Transverse colon (tissue), 4 donors: ENCODE measurements around the gene DAO. TPM values are rescaled to one million over a fixed set of nuclear protein-coding genes. Genes with fewer than 3 reads are reported as not detected.
A peak's percentile ranks its signal among the peaks of the same experiment; 100 is the strongest.
"Not testable (repeated sequence)": the region's sequence is repeated elsewhere in the genome, so short reads cannot be mapped to it uniquely, and the experiment has no call there.

Experiments used
- DNase-seq: peaks from one replicate; pipeline ENCODE4 v3.0.0-alpha.2; 2019
- H3K27ac ChIP-seq, 4 donors: fragments of 200-600 bp; sonication (generic); 2 replicates each; pipeline ENCODE4 v1.5.1; 2016 to 2018; ENCODE audit warnings: inconsistent platforms in 4 of 4
- H3K27me3 ChIP-seq: fragments of 200-600 bp; sonication (generic); 2 replicates; pipeline ENCODE4 v1.5.1; 2017; ENCODE audit warnings: inconsistent platforms
- H3K36me3 ChIP-seq, 4 donors: fragments of 200-600 bp; sonication (generic); 2 replicates each; pipeline ENCODE4 v1.5.1; 2017 to 2019; ENCODE audit warnings: inconsistent platforms in 4 of 4
- H3K4me1 ChIP-seq, 4 donors: fragments of 200-600 bp; sonication (generic); 2 replicates each; pipeline ENCODE4 v1.5.1; 2017 to 2020; ENCODE audit warnings: inconsistent platforms in 4 of 4
- H3K4me3 ChIP-seq, 4 donors: fragments of 200-600 bp; sonication (generic); 1 replicate in 1 of 4; 2 replicates in 3 of 4; pipeline versions ENCODE4 v1.5.1 to v1.6.1; 2017 to 2019; ENCODE audit warnings: inconsistent platforms in 4 of 4
- H3K9me3 ChIP-seq, 2 donors: fragments of 200-600 bp; sonication (generic); 2 replicates each; pipeline ENCODE4 v1.5.1; 2017 to 2019; ENCODE audit warnings: inconsistent platforms in 2 of 2
- EP300 ChIP-seq: sonication (generic); formaldehyde crosslinking; IDR thresholded peaks from one replicate; pipeline ENCODE4 v1.6.1; 2017; ENCODE audit warnings: antibody characterized with exemption, low read depth
- POLR2A ChIP-seq: fragments of 450-650 bp; IDR thresholded peaks from one replicate; pipeline ENCODE4 v1.6.1; 2016; ENCODE audit warnings: antibody characterized with exemption, mild to moderate bottlenecking, moderate library complexity
- POLR2AphosphoS5 ChIP-seq, 3 donors: sonication (generic); formaldehyde crosslinking; IDR thresholded peaks; one replicate each; pipeline ENCODE4 v1.6.1; 2016; ENCODE audit warnings: antibody characterized with exemption in 3 of 3
- WGBS, 2 donors: methylation state at CpG; one replicate each; pipeline ENCODE4 v1.1.5; 2018; ENCODE audit warnings: low coverage in 1 of 2; 5-methylcytosine and 5-hydroxymethylcytosine counted together
- in situ Hi-C, 4 donors: fragments of 200-750 bp; cut with MboI; loops; one replicate each; pipeline versions ENCODE4 v1.15.0 to v1.15.1; 2017; ENCODE audit warnings: low sequenced_read_pairs in 3 of 4, low pct_ligation_motif_present in 1 of 4, low pct_unique_long_range_greater_than_20kb in 1 of 4
- intact Hi-C: fragments of 100-400 bp; cut with DNase I; formaldehyde crosslinking; loops from one replicate; pipeline ENCODE4 v1.15.1; 2023; ENCODE audit warnings: low total_unique reads
- total RNA-seq, 4 donors: library from RNA; depleted of rRNA; stranded (reverse); fragments of >200 nt; gene quantifications; one replicate each; pipeline ENCODE4 v1.1.0, GENCODE V29; 2016
- TF ChIP-seq, protein P1 (sequence below), 5 experiments: fragments of 200-600 bp in 3 of 5; fragments of 450-650 bp in 2 of 5; sonication (generic) in 3 of 5; IDR thresholded peaks; 1 replicate in 2 of 5; 2 replicates in 3 of 5; pipeline ENCODE4 v1.5.1; 2016 to 2017; ENCODE audit warnings: antibody characterized with exemption in 5 of 5, inconsistent platforms in 3 of 5, mild to moderate bottlenecking in 2 of 5, moderate library complexity in 1 of 5

Gene DAO
- total RNA-seq, 4 donors from 2014 or later = 3.7 to 7.1 (median 4.4) TPM; not detected in 1

DNA sequence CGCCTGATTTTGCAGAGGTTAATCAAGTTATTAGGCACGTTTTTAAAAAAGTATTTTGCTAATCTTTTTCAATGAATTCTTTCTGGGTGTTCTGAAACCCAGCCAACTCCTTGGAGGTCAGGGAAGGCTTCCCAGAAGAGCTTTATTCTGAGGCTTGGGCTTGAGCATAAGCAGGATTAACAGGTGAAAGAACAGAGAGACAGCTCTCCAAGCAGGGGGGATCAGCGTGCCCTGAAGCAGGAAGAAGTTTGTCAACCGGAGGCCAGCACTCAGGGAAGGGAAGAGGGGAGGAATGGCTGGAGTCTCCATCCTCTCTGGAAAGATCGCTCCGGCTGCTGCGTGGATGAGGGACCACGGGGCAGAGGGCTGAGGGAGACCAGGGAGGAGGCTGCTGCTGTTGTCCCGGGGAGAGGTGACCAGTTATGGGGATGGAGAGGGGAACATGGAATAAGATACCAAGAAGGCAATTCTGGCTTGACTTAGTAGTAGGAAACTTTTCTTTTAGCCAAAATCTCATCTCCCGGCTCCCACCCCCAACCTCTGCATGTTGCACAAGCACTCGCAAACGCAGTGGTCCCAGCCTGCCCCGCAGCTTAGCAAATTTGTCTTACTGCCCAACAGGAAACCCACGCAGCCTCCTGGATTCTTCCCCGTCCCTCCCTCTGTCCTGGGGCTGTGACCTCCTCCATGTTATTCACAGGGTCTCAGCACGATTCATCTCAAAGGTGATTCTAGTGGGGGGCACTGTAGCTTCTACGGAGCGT is 21.4 kb upstream of the DAO start:
- 19 to 23% methylated on average over 14 to 18 of the region's 18 CpGs for WGBS, 2 donors
- Histone ChIP-seq H3K27ac (peak overlapping the region in 3 of 4 donors; percentile 87 to 94 (median 92)), H3K4me1 (peaks cover 8 to 51% (median 35%) of the 10 kb centered on the region in 4 donors), H3K4me3 (peak overlapping the region in 3 of 4 donors; percentile 59 to 76 (median 71)), H3K27me3 (no peaks in the 10 kb centered on the region), H3K36me3 (no peaks in the 10 kb centered on the region), H3K9me3 (no peaks in the 10 kb centered on the region)
- intact Hi-C loops = loop anchor here (5.0 to 10.0 kb wide), 3 partner anchors 54 to 299 kb away; partner anchors contain the start of gene CORO1C
- TF ChIP-seq POLR2AphosphoS5 (IDR thresholded peaks at IDR 0.05) (no peak), EP300 (no peak), POLR2A (no peak)
- TF ChIP-seq, protein P1, sequence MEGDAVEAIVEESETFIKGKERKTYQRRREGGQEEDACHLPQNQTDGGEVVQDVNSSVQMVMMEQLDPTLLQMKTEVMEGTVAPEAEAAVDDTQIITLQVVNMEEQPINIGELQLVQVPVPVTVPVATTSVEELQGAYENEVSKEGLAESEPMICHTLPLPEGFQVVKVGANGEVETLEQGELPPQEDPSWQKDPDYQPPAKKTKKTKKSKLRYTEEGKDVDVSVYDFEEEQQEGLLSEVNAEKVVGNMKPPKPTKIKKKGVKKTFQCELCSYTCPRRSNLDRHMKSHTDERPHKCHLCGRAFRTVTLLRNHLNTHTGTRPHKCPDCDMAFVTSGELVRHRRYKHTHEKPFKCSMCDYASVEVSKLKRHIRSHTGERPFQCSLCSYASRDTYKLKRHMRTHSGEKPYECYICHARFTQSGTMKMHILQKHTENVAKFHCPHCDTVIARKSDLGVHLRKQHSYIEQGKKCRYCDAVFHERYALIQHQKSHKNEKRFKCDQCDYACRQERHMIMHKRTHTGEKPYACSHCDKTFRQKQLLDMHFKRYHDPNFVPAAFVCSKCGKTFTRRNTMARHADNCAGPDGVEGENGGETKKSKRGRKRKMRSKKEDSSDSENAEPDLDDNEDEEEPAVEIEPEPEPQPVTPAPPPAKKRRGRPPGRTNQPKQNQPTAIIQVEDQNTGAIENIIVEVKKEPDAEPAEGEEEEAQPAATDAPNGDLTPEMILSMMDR (IDR thresholded peaks at IDR 0.05) = no peak
- no peak for DNase-seq
- in situ Hi-C loops = no loop called here

DNA sequence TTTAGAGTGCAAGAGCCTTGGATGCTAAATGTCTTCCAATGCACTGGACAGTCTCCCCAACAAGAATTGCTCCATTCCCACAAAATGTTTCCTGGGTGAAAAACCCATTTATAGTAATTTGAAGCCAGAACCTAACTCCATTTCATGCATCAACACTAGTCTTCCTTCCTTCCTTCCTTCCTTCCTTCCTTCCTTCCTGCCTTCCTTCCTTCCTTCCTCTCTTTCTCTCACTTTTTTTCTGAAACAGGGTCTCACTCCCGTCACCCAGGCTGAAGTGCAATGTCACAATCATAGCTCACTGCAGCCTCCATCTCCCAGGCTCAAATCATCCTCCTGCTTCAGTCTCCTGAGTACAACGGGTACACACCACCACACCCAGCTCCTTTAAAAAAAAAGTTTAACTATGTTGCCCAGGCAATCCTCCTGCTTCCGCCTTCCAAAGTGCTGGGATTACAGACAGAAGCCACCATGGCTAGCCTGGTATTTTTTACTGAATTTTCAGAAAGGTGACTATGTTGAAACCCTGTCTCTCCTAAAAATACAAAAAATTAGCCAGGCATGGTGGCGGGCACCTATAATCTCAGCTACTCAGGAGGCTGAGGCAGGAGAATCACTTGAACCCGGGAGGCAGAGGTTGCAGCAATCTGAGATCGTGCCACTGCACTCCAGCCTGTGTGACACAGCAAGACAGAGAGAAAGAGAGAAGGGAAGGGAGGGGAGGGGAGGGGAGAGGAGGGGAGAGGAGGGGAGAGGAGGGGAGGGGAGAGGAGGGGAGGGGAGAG is 20.6 kb upstream of the DAO start:
- 37 to 43% methylated on average over 3 to 6 of the region's 6 CpGs for WGBS, 2 donors
- peaks cover 8 to 43% (median 29%) of the 10 kb centered on the region in 4 donors for H3K4me1 ChIP-seq
- in situ Hi-C loops, H3K4me3 ChIP-seq, DNase-seq, H3K36me3 ChIP-seq, H3K9me3 ChIP-seq, H3K27me3 ChIP-seq: not testable (repeated sequence)
- peak overlapping the region in 3 of 4 donors; percentile 87 to 94 (median 92) for H3K27ac ChIP-seq
- intact Hi-C loops = loop anchor here (5.0 to 10.0 kb wide), 3 partner anchors 55 to 298 kb away; partner anchors contain the start of gene CORO1C

DNA sequence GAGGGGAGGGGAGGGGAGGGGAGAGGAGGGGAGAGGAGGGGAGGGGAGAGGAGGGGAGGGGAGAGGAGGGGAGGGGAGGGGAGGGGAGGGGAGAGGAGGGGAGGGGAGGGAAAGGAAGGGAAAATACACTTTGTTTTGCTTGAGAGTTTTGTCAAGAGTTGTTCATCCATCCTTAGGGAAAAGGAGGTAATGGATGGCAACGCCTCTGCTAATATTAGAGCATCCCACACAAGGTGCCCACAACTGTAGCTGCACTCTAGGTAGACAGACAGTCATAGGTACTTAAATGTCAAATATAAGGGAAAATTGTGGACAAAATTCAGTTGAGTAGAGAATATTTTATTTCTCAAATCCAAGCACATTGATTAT is 20.0 kb upstream of the DAO start:
- intact Hi-C loops = loop anchor here (5.0 to 10.0 kb wide), 3 partner anchors 55 to 297 kb away; partner anchors contain the start of gene CORO1C
- no peak for DNase-seq
- in situ Hi-C loops = no loop called here
- WGBS, 2 donors = 86% methylated on average over 1 of the region's 1 CpG
- Histone ChIP-seq H3K27me3 (no peaks in the 10 kb centered on the region), H3K4me3 (no peak overlapping the region), H3K36me3 (no peaks in the 10 kb centered on the region), H3K27ac (no peak overlapping the region), H3K4me1 (peaks cover 8 to 37% (median 26%) of the 10 kb centered on the region in 4 donors), H3K9me3 (no peaks in the 10 kb centered on the region)
- TF ChIP-seq EP300 = no peak
- no peak for TF ChIP-seq POLR2A
- TF ChIP-seq POLR2AphosphoS5 (IDR thresholded peaks at IDR 0.05) = no peak
- TF ChIP-seq, protein P1 (IDR thresholded peaks at IDR 0.05) = no peak

DNA sequence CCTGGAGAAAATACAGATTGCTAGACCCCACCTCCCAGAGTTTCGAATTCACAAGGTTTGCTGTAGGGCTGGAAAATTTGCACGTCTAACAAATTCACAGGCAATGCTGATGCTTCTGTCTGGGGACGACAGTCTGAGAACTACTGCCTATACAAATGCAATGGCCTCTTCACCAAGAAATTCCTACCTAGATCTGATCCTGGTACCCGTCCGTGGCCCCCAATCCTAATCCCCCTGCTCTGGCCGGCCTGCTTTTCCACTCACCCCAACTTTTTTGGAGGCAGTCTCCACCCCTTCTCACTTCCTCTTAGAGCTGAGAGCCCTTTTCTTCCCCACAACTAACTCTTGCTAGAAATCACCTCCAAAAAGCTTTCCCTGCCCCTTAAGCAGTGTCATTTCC is 19.4 kb upstream of the DAO start:
- in situ Hi-C loops = no loop called here
- H3K4me1 ChIP-seq = peaks cover 8 to 33% (median 26%) of the 10 kb centered on the region in 4 donors
- TF ChIP-seq POLR2A (no peak), POLR2AphosphoS5 (IDR thresholded peaks at IDR 0.05) (no peak), EP300 (no peak)
- TF ChIP-seq, protein P1 (IDR thresholded peaks at IDR 0.05) = no peak
- no peak overlapping the region for H3K27ac ChIP-seq
- no peaks in the 10 kb centered on the region for H3K9me3 ChIP-seq
- intact Hi-C loops = no loop called here
- WGBS, 2 donors = 59 to 81% methylated on average over 2 to 6 of the region's 6 CpGs
- no peak for DNase-seq
- H3K36me3 ChIP-seq = no peaks in the 10 kb centered on the region
- H3K4me3 ChIP-seq = no peak overlapping the region
- no peaks in the 10 kb centered on the region for H3K27me3 ChIP-seq
